Small intestine (tissue), 7 donors: ENCODE measurements around the gene IL22RA1. TPM values are rescaled to one million over a fixed set of nuclear protein-coding genes. Genes with fewer than 3 reads are reported as not detected.
A peak's percentile ranks its signal among the peaks of the same experiment; 100 is the strongest.

Source experiments
- DNase-seq, 2 donors: peaks; one replicate each; pipeline versions ENCODE4 v3.0.0 to v3.0.0-alpha.2; 2013
- FAIRE-seq: peaks from 2 replicates; lab custom pipeline; 2012; peaks lifted over from hg19 to GRCh38; lab: Jason Lieb, UNC
- H3K27ac ChIP-seq, 3 donors: one replicate each; pipeline ENCODE4 v1.5.1; 2013; ENCODE audit warnings: low read length in 2 of 3, mild to moderate bottlenecking in 2 of 3, control low read depth in 1 of 3, inconsistent platforms in 1 of 3, low read depth in 1 of 3, moderate library complexity in 1 of 3
- H3K27me3 ChIP-seq, 3 donors: one replicate each; pipeline ENCODE4 v1.6.1; 2013; ENCODE audit warnings: low read length in 3 of 3, inconsistent platforms in 1 of 3; ENCODE audit not compliant: control insufficient read depth in 3 of 3, insufficient read depth in 3 of 3
- H3K36me3 ChIP-seq, 3 donors: one replicate each; pipeline ENCODE4 v1.6.1; 2013; ENCODE audit warnings: low read length in 3 of 3, inconsistent platforms in 1 of 3, low read depth in 1 of 3, mild to moderate bottlenecking in 1 of 3, moderate library complexity in 1 of 3; ENCODE audit not compliant: control insufficient read depth in 3 of 3, insufficient read depth in 2 of 3
- H3K4me1 ChIP-seq, 3 donors: one replicate each; pipeline ENCODE4 v1.6.1; 2013; ENCODE audit warnings: low read length in 2 of 3, inconsistent platforms in 1 of 3, low read depth in 1 of 3, mild to moderate bottlenecking in 1 of 3, moderate library complexity in 1 of 3; ENCODE audit not compliant: control insufficient read depth in 3 of 3, insufficient read depth in 2 of 3
- H3K4me3 ChIP-seq, 3 donors: one replicate each; pipeline ENCODE4 v1.5.1; 2013; ENCODE audit warnings: low read length in 3 of 3, control low read depth in 1 of 3, inconsistent platforms in 1 of 3, low read depth in 1 of 3, mild to moderate bottlenecking in 1 of 3, moderate library complexity in 1 of 3
- H3K9me3 ChIP-seq, 2 donors: one replicate each; pipeline ENCODE4 v1.6.1; 2013; ENCODE audit warnings: low read depth in 1 of 2, low read length in 1 of 2; ENCODE audit not compliant: control insufficient read depth in 2 of 2, insufficient read depth in 1 of 2
- WGBS, 3 donors: extraction: QIAGEN DNeasy Blood & Tissue Kit; methylation state at CpG; one replicate each; pipeline ENCODE4 v1.1.7; 2013; 5-methylcytosine and 5-hydroxymethylcytosine counted together
- polyA plus RNA-seq, 4 donors: library from polyadenylated mRNA; stranded (reverse) in 3 of 4; unstranded in 1 of 4; fragments of 200-250 nt in 3 of 4; fragments of 120-200 nt in 1 of 4; gene quantifications; one replicate each; pipeline versions ENCODE4 v1.2.1 to v1.2.3, GENCODE V29; 2013
- donor health status: healthy with polysubstance abuse.
- donor health status: control.
- donor health status: control.
- donor health status: Bipolar disorder and iron deficiency.
- donor health status: healthy.

IL22RA1 gene
- polyA plus RNA-seq, 4 donors = 16.3 to 131 (median 25.2) TPM

- no peak for FAIRE-seq
- no peak for DNase-seq
- Histone ChIP-seq H3K9me3 (no peaks in the 10 kb centered on the region), H3K4me3 (no peak overlapping the region), H3K4me1 (peaks cover 0 to 13% (median 0%) of the 10 kb centered on the region in 3 donors), H3K27ac (no peak overlapping the region), H3K27me3 (no peaks in the 10 kb centered on the region), H3K36me3 (peaks cover 0 to 84% (median 0%) of the 10 kb centered on the region in 3 donors)
- 73 to 82% (median 73%) methylated on average over 4 of the region's 4 CpGs for whole genome bisulfite sequencing, 3 donors
These were observed 67.4 kb downstream of the IL22RA1 start for GRCh38 chr1:24075590-24075854.

GRCh38 chr1:24074817-24075589 is 67.9 kb downstream of the IL22RA1 start:
- Histone ChIP-seq H3K27ac (no peak overlapping the region), H3K4me3 (no peak overlapping the region), H3K4me1 (peaks cover 0 to 13% (median 0%) of the 10 kb centered on the region in 3 donors), H3K36me3 (peaks cover 0 to 85% (median 0%) of the 10 kb centered on the region in 3 donors), H3K9me3 (no peaks in the 10 kb centered on the region), H3K27me3 (no peaks in the 10 kb centered on the region)
- FAIRE-seq (no peak), DNase-seq (peak in 1 of 2 donors; percentile 31)
- WGBS, 3 donors = 77 to 81% (median 77%) methylated on average over 15 of the region's 15 CpGs

GRCh38 chr1:24074196-24074595 is 68.7 kb downstream of the IL22RA1 start:
- H3K4me1 ChIP-seq = peaks cover 0 to 13% (median 0%) of the 10 kb centered on the region in 3 donors
- peaks cover 0 to 85% (median 0%) of the 10 kb centered on the region in 3 donors for H3K36me3 ChIP-seq
- 75 to 86% (median 80%) methylated on average over 5 of the region's 5 CpGs for WGBS, 3 donors
- FAIRE-seq (no peak), DNase-seq (no peak)
- H3K9me3 ChIP-seq = no peaks in the 10 kb centered on the region
- H3K4me3 ChIP-seq = no peak overlapping the region
- no peak overlapping the region for H3K27ac ChIP-seq
- H3K27me3 ChIP-seq = no peaks in the 10 kb centered on the region

GRCh38 chr1:24071941-24072340 is 71.0 kb downstream of the IL22RA1 start:
- H3K27me3 ChIP-seq = no peaks in the 10 kb centered on the region
- WGBS, 3 donors = 79 to 91% (median 89%) methylated on average over 7 of the region's 7 CpGs
- FAIRE-seq (no peak), DNase-seq (peak in 1 of 2 donors; percentile 42)
- peak overlapping the region in 1 of 3 donors; percentile 80 for H3K27ac ChIP-seq
- H3K4me1 ChIP-seq = peaks cover 0 to 19% (median 0%) of the 10 kb centered on the region in 3 donors
- H3K4me3 ChIP-seq = no peak overlapping the region
- no peaks in the 10 kb centered on the region for H3K9me3 ChIP-seq
- peaks cover 0 to 83% (median 0%) of the 10 kb centered on the region in 3 donors for H3K36me3 ChIP-seq

- Histone ChIP-seq H3K27me3 (no peaks in the 10 kb centered on the region), H3K9me3 (no peaks in the 10 kb centered on the region), H3K4me3 (no peak overlapping the region), H3K4me1 (peaks cover 0 to 19% (median 0%) of the 10 kb centered on the region in 3 donors), H3K27ac (peak overlapping the region in 1 of 3 donors; percentile 80), H3K36me3 (peaks cover 0 to 86% (median 0%) of the 10 kb centered on the region in 3 donors)
- DNase-seq = peak; percentile 86 to 93
- FAIRE-seq = no peak
- WGBS, 3 donors = 2 to 20% (median 16%) methylated on average over 15 of the region's 15 CpGs
These were observed 72.0 kb downstream of the IL22RA1 start for GRCh38 chr1:24070821-24071393.

- peaks cover 0 to 19% (median 0%) of the 10 kb centered on the region in 3 donors for H3K4me1 ChIP-seq
- no peaks in the 10 kb centered on the region for H3K27me3 ChIP-seq
- H3K9me3 ChIP-seq = no peaks in the 10 kb centered on the region
- FAIRE-seq (no peak), DNase-seq (no peak)
- no peak overlapping the region for H3K4me3 ChIP-seq
- peaks cover 0 to 88% (median 0%) of the 10 kb centered on the region in 3 donors for H3K36me3 ChIP-seq
- 74 to 81% (median 76%) methylated on average over 7 of the region's 7 CpGs for WGBS, 3 donors
- no peak overlapping the region for H3K27ac ChIP-seq
These were observed 73.1 kb downstream of the IL22RA1 start for GRCh38 chr1:24069817-24070216.

Other genes starting within 250 kb of the IL22RA1 start
- under 1 TPM in 2 of 4 donors, not detected in 2; 0.10 to 0.15 TPM for gene CNR2, start 229.8 kb downstream of the IL22RA1 start, polyA plus RNA-seq
- 100 to 1,000 TPM; 114 to 181 (median 126) TPM for gene PNRC2, start 183.3 kb downstream of the IL22RA1 start, polyA plus RNA-seq
- 100 to 1,000 TPM in 1 of 4 donors, 10 to 100 TPM in 3; 35.9 to 166 (median 56.3) TPM for gene SRSF10, start 162.8 kb downstream of the IL22RA1 start, polyA plus RNA-seq
- gene MYOM3, start 31.0 kb downstream of the IL22RA1 start, polyA plus RNA-seq = 10 to 100 TPM in 1 of 4 donors, 1 to 10 TPM in 3; 1.7 to 84.8 (median 5.7) TPM
- gene IFNLR1, start 44.1 kb upstream of the IL22RA1 start, polyA plus RNA-seq = 1 to 10 TPM; 4.8 to 9.8 (median 6.9) TPM
- gene GRHL3, start 176.2 kb upstream of the IL22RA1 start, polyA plus RNA-seq = under 1 TPM in 3 of 4 donors, not detected in 1; 0.28 to 0.67 (median 0.31) TPM